IMR-90 (cell line): ENCODE data around the gene AP2A1. TPM values are rescaled to one million over a fixed set of nuclear protein-coding genes. Genes with fewer than 3 reads are reported as not detected.

Experiments used
- ATAC-seq: fragments of 200-7000 bp; cut with Tn5 transposase; 2 replicates; pipeline ENCODE4 v1.9.1; 2020; ENCODE audit warnings: low read depth, mild to moderate bottlenecking, moderate library complexity
- BruUV-seq: library from RNA; stranded (reverse); fragments of 400-500 nt; replicated peaks from 2 replicates; lab custom pipeline; 2021; lab: Mats Ljungman, UMichigan
- CTCF ChIA-PET: fragments of 300-600 bp; formaldehyde crosslinking; extraction: SDS; loops from one replicate; lab custom pipeline; 2021; ENCODE audit warnings: antibody characterized with exemption; lab: Yijun Ruan, JAX
- POLR2A ChIA-PET: fragments of 300-600 bp; sonication (Branson Sonifier 250); formaldehyde crosslinking; loops from one replicate; lab custom pipeline; 2022; ENCODE audit warnings: antibody characterized with exemption; ENCODE audit not compliant: unreplicated experiment; lab: Charles Lee
- DNase-seq: peaks from one replicate; pipeline ENCODE4 v3.0.0; 2013
- H2AFZ ChIP-seq: replicated peaks from 2 replicates; pipeline ENCODE3; 2013; ENCODE audit warnings: low read length, mild to moderate bottlenecking; ENCODE audit not compliant: poor library complexity
- H2AK5ac ChIP-seq: 2 replicates; pipeline ENCODE4 v1.6.1; 2013; ENCODE audit warnings: low read depth, low read length, inconsistent platforms
- H2AK9ac ChIP-seq: replicated peaks from 2 replicates; pipeline ENCODE3; 2013; ENCODE audit warnings: mild to moderate bottlenecking, low read depth, low read length, moderate library complexity; ENCODE audit not compliant: poor library complexity
- H2BK120ac ChIP-seq: 2 replicates; pipeline ENCODE4 v1.6.1; 2013; ENCODE audit warnings: low read depth, low read length, inconsistent platforms
- H2BK15ac ChIP-seq: 3 replicates; pipeline ENCODE4 v1.6.1; 2013; ENCODE audit warnings: low read depth, low read length, inconsistent platforms
- H2BK20ac ChIP-seq: 2 replicates; pipeline ENCODE4 v1.6.1; 2013; ENCODE audit warnings: low read depth, mild to moderate bottlenecking, inconsistent platforms, low read length, moderate library complexity
- H2BK5ac ChIP-seq: 2 replicates; pipeline ENCODE4 v1.6.1; 2013; ENCODE audit warnings: mild to moderate bottlenecking, low read depth, low read length, inconsistent platforms; ENCODE audit not compliant: poor library complexity, severe bottlenecking
- H3K14ac ChIP-seq: replicated peaks from 2 replicates; pipeline ENCODE4 v1.6.1; 2013; ENCODE audit warnings: low read depth, low read length, inconsistent platforms
- H3K18ac ChIP-seq: 2 replicates; pipeline ENCODE4 v1.6.1; 2013; ENCODE audit warnings: low read depth, low read length, control low read depth
- H3K23ac ChIP-seq: 2 replicates; pipeline ENCODE4 v1.6.1; 2013; ENCODE audit warnings: low read depth, low read length, inconsistent platforms
- H3K27ac ChIP-seq: 2 replicates; pipeline ENCODE4 v1.5.1; 2013; ENCODE audit warnings: mild to moderate bottlenecking, control low read depth, low read length; ENCODE audit not compliant: insufficient read depth
- H3K27me3 ChIP-seq: 2 replicates; pipeline ENCODE4 v1.6.1; 2013; ENCODE audit warnings: low read length; ENCODE audit not compliant: control insufficient read depth, insufficient read depth
- H3K36me3 ChIP-seq: 2 replicates; pipeline ENCODE4 v1.6.1; 2013; ENCODE audit warnings: low read length, mixed read lengths; ENCODE audit not compliant: control insufficient read depth, insufficient read depth
- H3K4ac ChIP-seq: 2 replicates; pipeline ENCODE4 v1.6.1; 2013; ENCODE audit warnings: low read depth, low read length, inconsistent platforms
- H3K4me1 ChIP-seq: 2 replicates; pipeline ENCODE4 v1.6.1; 2013; ENCODE audit warnings: low read length, mixed read lengths; ENCODE audit not compliant: control insufficient read depth, insufficient read depth
- H3K4me2 ChIP-seq: 2 replicates; pipeline ENCODE4 v1.6.1; 2013; ENCODE audit warnings: low read depth, mild to moderate bottlenecking, control low read depth, low read length, moderate library complexity
- H3K4me3 ChIP-seq: 2 replicates; pipeline ENCODE4 v1.5.1; 2013; ENCODE audit warnings: low read depth, mild to moderate bottlenecking, control low read depth, low read length, moderate library complexity; ENCODE audit not compliant: insufficient read depth
- H3K56ac ChIP-seq: 2 replicates; pipeline ENCODE4 v1.6.1; 2013; ENCODE audit warnings: low read length, inconsistent platforms; ENCODE audit not compliant: insufficient read depth; ENCODE audit errors: extremely low read depth
- H3K79me1 ChIP-seq, 2 experiments: 2 replicates each; pipeline ENCODE4 v1.6.1; 2013; ENCODE audit warnings: low read length in 2 of 2, inconsistent platforms in 1 of 2, low read depth in 1 of 2
- H3K9ac ChIP-seq: 2 replicates; pipeline ENCODE4 v1.6.1; 2013; ENCODE audit warnings: low read depth, low read length, control low read depth
- H3K9me1 ChIP-seq: 2 replicates; pipeline ENCODE4 v1.6.1; 2013; ENCODE audit warnings: low read length, inconsistent platforms; ENCODE audit not compliant: insufficient read depth
- H3K9me3 ChIP-seq: 2 replicates; pipeline ENCODE4 v1.6.1; 2013; ENCODE audit warnings: low read length; ENCODE audit not compliant: control insufficient read depth, insufficient read depth
- H4K20me1 ChIP-seq: 2 replicates; pipeline ENCODE4 v1.6.1; 2013; ENCODE audit warnings: low read length, inconsistent platforms; ENCODE audit not compliant: insufficient read depth
- H4K5ac ChIP-seq: 2 replicates; pipeline ENCODE4 v1.6.1; 2013; ENCODE audit warnings: mild to moderate bottlenecking, low read depth, low read length, control low read depth
- H4K8ac ChIP-seq, 2 experiments: 2 replicates each; pipeline ENCODE4 v1.6.1; 2013; ENCODE audit warnings: low read depth in 2 of 2, low read length in 2 of 2, control low read depth in 1 of 2, inconsistent platforms in 1 of 2
- H4K91ac ChIP-seq: 2 replicates; pipeline ENCODE4 v1.6.1; 2013; ENCODE audit warnings: low read depth, low read length, inconsistent platforms; ENCODE audit not compliant: insufficient read depth
- RFX5 ChIP-seq: IDR thresholded peaks from 2 replicates; pipeline ENCODE4 v1.8.0; 2012; ENCODE audit warnings: low read depth, mild to moderate bottlenecking, low read length, moderate library complexity
- WGBS, 2 experiments: methylation state at CpG; one replicate each; pipeline versions ENCODE4 v1.1.5 to v1.1.7; 2013; ENCODE audit warnings: missing lambda C conversion rate in 2 of 2; ENCODE audit not compliant: insufficient read length in 1 of 2; ENCODE audit errors: extremely low coverage in 2 of 2; 5-methylcytosine and 5-hydroxymethylcytosine counted together
- dilution Hi-C: fragments of 300-500 bp; cut with HindIII; formaldehyde crosslinking; loops from one replicate; pipeline ENCODE4 v1.14.3; 2018; ENCODE audit warnings: low sequenced_read_pairs; ENCODE audit not compliant: unreplicated experiment
- in situ Hi-C: fragments of 300-500 bp; cut with MboI; formaldehyde crosslinking; loops from 3 replicates; pipeline ENCODE4 v1.14.3; 2019; ENCODE audit warnings: low sequenced_read_pairs, inconsistent platforms, mixed read lengths
- intact Hi-C: fragments of 100-400 bp; cut with micrococcal nuclease; formaldehyde crosslinking; loops from 2 replicates; pipeline ENCODE4 v1.10.0; 2022
- polyA plus RNA-seq, 3 experiments: library from polyadenylated mRNA; depleted of rRNA; stranded (reverse); fragments of >200 nt; gene quantifications; 2 replicates each; pipeline ENCODE4 v1.2.3, GENCODE V29; 2012; ENCODE audit warnings: low replicate concordance in 1 of 3
- total RNA-seq: library from RNA; depleted of rRNA; stranded (reverse); fragments of >200 nt; gene quantifications from 2 replicates; pipeline ENCODE4 v1.2.3, GENCODE V29; 2012

AP2A1 gene
- total and polyA plus RNA-seq, 2 of the 4 experiments (the other 2 are of a cell fraction) = 40.7 to 122 TPM

DNA sequence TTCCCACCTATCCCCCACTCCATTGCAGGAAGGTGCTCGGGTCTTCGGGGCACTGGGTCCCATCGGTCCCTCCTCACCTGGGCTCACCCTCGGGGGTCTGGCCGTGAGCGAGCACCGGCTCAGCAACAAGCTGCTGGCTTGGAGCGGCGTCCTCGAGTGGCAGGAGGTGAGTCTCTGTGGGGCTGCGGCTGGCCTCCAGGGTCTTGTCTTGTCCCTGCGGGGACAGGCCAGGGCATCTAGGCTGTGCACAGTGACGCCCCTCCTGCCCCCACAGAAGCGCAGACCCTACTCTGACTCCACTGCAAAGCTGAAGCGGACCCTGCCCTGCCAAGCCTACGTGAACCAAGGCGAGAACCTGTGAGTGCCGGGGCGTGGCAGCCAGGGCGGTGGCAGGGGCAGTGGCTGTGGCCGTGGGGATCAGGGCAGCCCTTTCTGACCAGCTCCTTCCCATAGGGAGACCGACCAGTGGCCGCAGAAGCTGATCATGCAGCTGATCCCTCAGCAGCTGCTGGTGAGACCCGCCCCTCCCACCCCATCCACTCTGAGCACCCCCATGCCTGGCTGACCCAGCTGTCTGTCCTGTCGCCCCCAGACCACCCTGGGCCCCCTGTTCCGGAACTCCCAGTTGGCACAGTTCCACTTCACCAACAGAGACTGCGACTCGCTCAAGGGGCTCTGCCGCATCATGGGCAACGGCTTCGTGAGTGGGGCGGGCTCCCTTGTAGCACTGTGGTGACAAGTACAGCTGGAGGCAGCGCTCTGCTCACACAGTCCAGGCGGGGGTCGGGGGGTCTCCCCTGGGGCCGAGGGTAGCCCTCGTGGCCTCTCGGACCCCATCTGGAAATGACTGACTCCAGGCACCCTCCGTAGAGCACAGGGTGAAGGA lies 87.8 kb downstream of the AP2A1 start:
- POLR2A ChIA-PET = interaction anchor here (0.5 kb wide), 1 partner anchor 36 kb away, joined by 5 read pairs; no protein-coding TSS in a partner anchor
- Histone ChIP-seq H4K5ac (no peak overlapping the region), H3K14ac (no peak overlapping the region), H3K9me3 (no peaks in the 10 kb centered on the region), H3K9me1 (peaks cover 10% of the 10 kb centered on the region), H3K23ac (no peak overlapping the region), H2AK5ac (no peak overlapping the region), H2BK20ac (no peak overlapping the region), H3K4me3 (no peak overlapping the region), H3K9ac (no peak overlapping the region), H2AK9ac (no peak overlapping the region), H2BK15ac (no peak overlapping the region), H3K79me1 (peaks cover 10 to 73% of the 10 kb centered on the region in 2 experiments), H2AFZ (no peak overlapping the region), H3K18ac (no peak overlapping the region), H4K91ac (no peak overlapping the region), H4K8ac (no peak overlapping the region), H3K36me3 (peaks cover 52% of the 10 kb centered on the region), H2BK5ac (no peak overlapping the region), H3K27me3 (no peaks in the 10 kb centered on the region), H3K27ac (no peak overlapping the region), H3K4me1 (peaks cover 19% of the 10 kb centered on the region), H3K56ac (no peak overlapping the region), H3K4me2 (no peak overlapping the region), H2BK120ac (no peak overlapping the region), H3K4ac (no peak overlapping the region), H4K20me1 (peaks cover 72% of the 10 kb centered on the region)
- DNase-seq = no peak
- no TSS peak for BruUV-seq
- WGBS, 2 experiments = 95% methylated on average over 24 of the region's 39 CpGs; no CpG with 5 or more reads in 1 of the 2 experiments
- no peak for ATAC-seq
- CTCF ChIA-PET = no interaction called here
- intact Hi-C loops = no loop called here
- in situ Hi-C loops = loop anchor here (10.0 kb wide), 1 partner anchor 170 kb away; the partner anchor contains the start of gene ADM5
- TF ChIP-seq RFX5 = no peak
- dilution Hi-C loops = no loop called here
